ENCODE results near the gene SPRY2. TPM values are rescaled to one million over a fixed set of nuclear protein-coding genes. Genes with fewer than 3 reads are reported as not detected.

The SPRY2 gene
- polyA plus RNA-seq (2013, experiment 1 of 2) = 38.9 TPM
- 38.8 TPM for polyA plus RNA-seq (2013, experiment 2 of 2)

- under 1% methylated on average over 43 of the region's 54 CpGs for WGBS
Measured at GRCh38 chr13:80341101-80341755, at the start of gene SPRY2. TSS of gene SPRY2 (minus strand) at chr13:80341126. CDS start at chr13:80337705, 3,421 bp downstream.

GRCh38 chr13:80390338-80390737 is 49.4 kb upstream of the SPRY2 start:
- Histone ChIP-seq H4K8ac (ENCODE audit: low read length) (no peak overlapping the region), H3K4me2 (ENCODE audit: low read length, poor library complexity, severe bottlenecking) (no peak overlapping the region), H3K18ac (ENCODE audit: low read depth in 1 of 2, low read length in 2 of 2) (no peak overlapping the region), H4K91ac (ENCODE audit: low read length) (no peak overlapping the region), H3K4me1 (ENCODE audit: control insufficient read depth, insufficient read depth, low read depth, low read length) (no peaks in the 10 kb centered on the region), H3K9me3 (ENCODE audit: control insufficient read depth, low read length) (peaks cover 28% of the 10 kb centered on the region), H3K27ac (ENCODE audit: low read length, poor library complexity, severe bottlenecking) (no peak overlapping the region), H3K4ac (ENCODE audit: low read depth in 1 of 2, low read length in 2 of 2) (no peak overlapping the region), H3K4me3 (ENCODE audit: insufficient read depth in 1 of 2, low read depth in 1 of 2, low read length in 2 of 2) (no peak overlapping the region), H2BK120ac (ENCODE audit: low read depth, low read length) (no peak overlapping the region), H3K79me1 (replicated peaks; ENCODE audit: low read length, poor library complexity, severe bottlenecking) (no peaks in the 10 kb centered on the region), H3K23ac (ENCODE audit: low read length in 2 of 2) (no peak overlapping the region), H3K27me3 (ENCODE audit: control insufficient read depth in 1 of 2, insufficient read depth in 1 of 2, low read length in 2 of 2) (no peaks in the 10 kb centered on the region), H2AK5ac (ENCODE audit: low read length, severe bottlenecking) (no peak overlapping the region), H2BK15ac (ENCODE audit: low read depth, poor library complexity, severe bottlenecking) (no peak overlapping the region), H3K14ac (ENCODE audit: low read length in 2 of 2) (no peak overlapping the region), H2AFZ (ENCODE audit: low read depth, low read length) (no peak overlapping the region), H3K36me3 (ENCODE audit: control insufficient read depth in 1 of 2, insufficient read depth in 2 of 2, low read depth in 1 of 2, low read length in 2 of 2) (no peaks in the 10 kb centered on the region), H3K9ac (ENCODE audit: low read length) (no peak overlapping the region), H2BK12ac (ENCODE audit: low read length in 2 of 2) (no peak overlapping the region), H2BK5ac (ENCODE audit: low read depth, low read length, poor library complexity, severe bottlenecking) (no peak overlapping the region)
- DNase-seq = no peak
- WGBS = 100% methylated on average over 1 of the region's 1 CpG

More at GRCh38 chr13:80341101-80341755, at the start of gene SPRY2:
- H3K27ac ChIP-seq (ENCODE audit: low read length, poor library complexity, severe bottlenecking) = peak within 1 kb of the TSS; percentile 99
- H3K4me2 ChIP-seq (ENCODE audit: low read length, poor library complexity, severe bottlenecking) = peak within 1 kb of the TSS; percentile 73
- H2AK5ac ChIP-seq (ENCODE audit: low read length, severe bottlenecking) = peak within 1 kb of the TSS; percentile 20
- H3K14ac ChIP-seq (ENCODE audit: low read length in 2 of 2) = peak within 1 kb of the TSS in 1 of 2 experiments; percentile 99
- H2AFZ ChIP-seq (ENCODE audit: low read depth, low read length) = peak within 1 kb of the TSS; percentile 70
- H4K91ac ChIP-seq (ENCODE audit: low read length) = peak within 1 kb of the TSS; percentile 94
- H2BK15ac ChIP-seq (ENCODE audit: low read depth, poor library complexity, severe bottlenecking) = peak within 1 kb of the TSS; percentile 33
- peaks cover 10 to 16% of the 10 kb centered on the region in 2 experiments for H3K36me3 ChIP-seq (ENCODE audit: control insufficient read depth in 1 of 2, insufficient read depth in 2 of 2, low read depth in 1 of 2, low read length in 2 of 2)
- H3K4me1 ChIP-seq (ENCODE audit: control insufficient read depth, insufficient read depth, low read depth, low read length) = peaks cover 9% of the 10 kb centered on the region
- H3K4me3 ChIP-seq (ENCODE audit: insufficient read depth in 1 of 2, low read depth in 1 of 2, low read length in 2 of 2) = peak within 1 kb of the TSS; percentile 89 to 98
- no peaks in the 10 kb centered on the region for H3K9me3 ChIP-seq (ENCODE audit: control insufficient read depth, low read length)
- DNase-seq = peak; percentile 99
- H3K4ac ChIP-seq (ENCODE audit: low read depth in 1 of 2, low read length in 2 of 2) = peak within 1 kb of the TSS; percentile 88 to 99
- H3K79me1 ChIP-seq (replicated peaks; ENCODE audit: low read length, poor library complexity, severe bottlenecking) = no peaks in the 10 kb centered on the region
- H3K23ac ChIP-seq (ENCODE audit: low read length in 2 of 2) = peak within 1 kb of the TSS in 1 of 2 experiments; percentile 97
- H3K18ac ChIP-seq (ENCODE audit: low read depth in 1 of 2, low read length in 2 of 2) = peak within 1 kb of the TSS; percentile 98 to 99
- H2BK120ac ChIP-seq (ENCODE audit: low read depth, low read length) = peak within 1 kb of the TSS; percentile 81
- H2BK5ac ChIP-seq (ENCODE audit: low read depth, low read length, poor library complexity, severe bottlenecking) = peak within 1 kb of the TSS; percentile 91
- peak within 1 kb of the TSS; percentile 50 to 91 for H2BK12ac ChIP-seq (ENCODE audit: low read length in 2 of 2)
- H3K9ac ChIP-seq (ENCODE audit: low read length) = peak within 1 kb of the TSS; percentile 98
- H3K27me3 ChIP-seq (ENCODE audit: control insufficient read depth in 1 of 2, insufficient read depth in 1 of 2, low read length in 2 of 2) = no peaks in the 10 kb centered on the region
- H4K8ac ChIP-seq (ENCODE audit: low read length) = peak within 1 kb of the TSS; percentile 79

- Histone ChIP-seq H3K4me1 (ENCODE audit: control insufficient read depth, insufficient read depth, low read depth, low read length) (no peaks in the 10 kb centered on the region), H4K8ac (ENCODE audit: low read length) (no peak overlapping the region), H3K18ac (ENCODE audit: low read depth in 1 of 2, low read length in 2 of 2) (no peak overlapping the region), H3K14ac (ENCODE audit: low read length in 2 of 2) (no peak overlapping the region), H2BK5ac (ENCODE audit: low read depth, low read length, poor library complexity, severe bottlenecking) (no peak overlapping the region), H3K9me3 (ENCODE audit: control insufficient read depth, low read length) (peaks cover 23% of the 10 kb centered on the region), H3K4ac (ENCODE audit: low read depth in 1 of 2, low read length in 2 of 2) (no peak overlapping the region), H3K27me3 (ENCODE audit: control insufficient read depth in 1 of 2, insufficient read depth in 1 of 2, low read length in 2 of 2) (no peaks in the 10 kb centered on the region), H3K23ac (ENCODE audit: low read length in 2 of 2) (no peak overlapping the region), H3K4me2 (ENCODE audit: low read length, poor library complexity, severe bottlenecking) (no peak overlapping the region), H2AK5ac (ENCODE audit: low read length, severe bottlenecking) (no peak overlapping the region), H3K9ac (ENCODE audit: low read length) (no peak overlapping the region), H3K36me3 (ENCODE audit: control insufficient read depth in 1 of 2, insufficient read depth in 2 of 2, low read depth in 1 of 2, low read length in 2 of 2) (no peaks in the 10 kb centered on the region), H3K4me3 (ENCODE audit: insufficient read depth in 1 of 2, low read depth in 1 of 2, low read length in 2 of 2) (no peak overlapping the region), H3K27ac (ENCODE audit: low read length, poor library complexity, severe bottlenecking) (no peak overlapping the region), H2AFZ (ENCODE audit: low read depth, low read length) (no peak overlapping the region), H2BK120ac (ENCODE audit: low read depth, low read length) (no peak overlapping the region), H2BK12ac (ENCODE audit: low read length in 2 of 2) (no peak overlapping the region), H3K79me1 (replicated peaks; ENCODE audit: low read length, poor library complexity, severe bottlenecking) (no peaks in the 10 kb centered on the region), H2BK15ac (ENCODE audit: low read depth, poor library complexity, severe bottlenecking) (no peak overlapping the region), H4K91ac (ENCODE audit: low read length) (no peak overlapping the region)
- WGBS = no CpG with 5 or more reads among the region's 1 CpG
- no peak for DNase-seq
Measured at GRCh38 chr13:80389073-80390038, 48.4 kb upstream of the SPRY2 start.

GRCh38 chr13:80388506-80388905 is 47.6 kb upstream of the SPRY2 start:
- H2AFZ ChIP-seq (ENCODE audit: low read depth, low read length) = no peak overlapping the region
- H2BK12ac ChIP-seq (ENCODE audit: low read length in 2 of 2) = no peak overlapping the region
- no peak for DNase-seq
- peaks cover 16% of the 10 kb centered on the region for H3K9me3 ChIP-seq (ENCODE audit: control insufficient read depth, low read length)
- no peak overlapping the region for H2BK5ac ChIP-seq (ENCODE audit: low read depth, low read length, poor library complexity, severe bottlenecking)
- no peaks in the 10 kb centered on the region for H3K79me1 ChIP-seq (replicated peaks; ENCODE audit: low read length, poor library complexity, severe bottlenecking)
- H3K23ac ChIP-seq (ENCODE audit: low read length in 2 of 2) = no peak overlapping the region
- no peak overlapping the region for H2BK120ac ChIP-seq (ENCODE audit: low read depth, low read length)
- no peak overlapping the region for H3K14ac ChIP-seq (ENCODE audit: low read length in 2 of 2)
- H2BK15ac ChIP-seq (ENCODE audit: low read depth, poor library complexity, severe bottlenecking) = no peak overlapping the region
- no peak overlapping the region for H3K4me2 ChIP-seq (ENCODE audit: low read length, poor library complexity, severe bottlenecking)
- H4K91ac ChIP-seq (ENCODE audit: low read length) = no peak overlapping the region
- no peaks in the 10 kb centered on the region for H3K27me3 ChIP-seq (ENCODE audit: control insufficient read depth in 1 of 2, insufficient read depth in 1 of 2, low read length in 2 of 2)
- 92% methylated on average over 5 of the region's 7 CpGs for WGBS
- H3K9ac ChIP-seq (ENCODE audit: low read length) = no peak overlapping the region
- H4K8ac ChIP-seq (ENCODE audit: low read length) = no peak overlapping the region
- H3K4ac ChIP-seq (ENCODE audit: low read depth in 1 of 2, low read length in 2 of 2) = no peak overlapping the region
- H2AK5ac ChIP-seq (ENCODE audit: low read length, severe bottlenecking) = no peak overlapping the region
- H3K18ac ChIP-seq (ENCODE audit: low read depth in 1 of 2, low read length in 2 of 2) = no peak overlapping the region
- H3K36me3 ChIP-seq (ENCODE audit: control insufficient read depth in 1 of 2, insufficient read depth in 2 of 2, low read depth in 1 of 2, low read length in 2 of 2) = no peaks in the 10 kb centered on the region
- H3K4me1 ChIP-seq (ENCODE audit: control insufficient read depth, insufficient read depth, low read depth, low read length) = no peaks in the 10 kb centered on the region
- no peak overlapping the region for H3K4me3 ChIP-seq (ENCODE audit: insufficient read depth in 1 of 2, low read depth in 1 of 2, low read length in 2 of 2)
- H3K27ac ChIP-seq (ENCODE audit: low read length, poor library complexity, severe bottlenecking) = no peak overlapping the region

Measured in mesenchymal stem cell (in vitro differentiated cells and primary cell).